HG02943 (cell line): Measurements from ENCODE around the gene SUSD1.

Source experiments
- ATAC-seq: cut with Tn5 transposase; IDR thresholded peaks from one replicate; pipeline ENCODE4 v1.9.1; 2021; ENCODE audit warnings: mild to moderate bottlenecking, low read depth, moderate library complexity; ENCODE audit not compliant: unreplicated experiment

SUSD1 gene

GRCh38 chr9:112048924-112049691 lies 126.0 kb downstream of the SUSD1 start:
- ATAC-seq = no peak

GRCh38 chr9:112047538-112048066 lies 127.5 kb downstream of the SUSD1 start:
- no peak for ATAC-seq

GRCh38 chr9:112046181-112046580 lies 128.9 kb downstream of the SUSD1 start:
- ATAC-seq = no peak

GRCh38 chr9:112044881-112045280 lies 130.2 kb downstream of the SUSD1 start:
- ATAC-seq = no peak

- no peak for ATAC-seq
Measured at GRCh38 chr9:112044186-112044585, 130.9 kb downstream of the SUSD1 start.

GRCh38 chr9:112043423-112043822 lies 131.7 kb downstream of the SUSD1 start:
- ATAC-seq = no peak

GRCh38 chr9:112042769-112043168 lies 132.3 kb downstream of the SUSD1 start:
- no peak for ATAC-seq

- ATAC-seq = no peak
Measured at GRCh38 chr9:112042244-112042638, 132.9 kb downstream of the SUSD1 start.

- ATAC-seq = no peak
Measured at GRCh38 chr9:112041536-112042243, 133.4 kb downstream of the SUSD1 start.

- no peak for ATAC-seq
Measured at GRCh38 chr9:112041199-112041535, 133.9 kb downstream of the SUSD1 start.

- ATAC-seq = no peak
Measured at GRCh38 chr9:112038017-112038408, 137.1 kb downstream of the SUSD1 start.

- peak; percentile 57 for ATAC-seq
Measured at GRCh38 chr9:112037281-112038016, 137.6 kb downstream of the SUSD1 start.

- ATAC-seq = no peak
Measured at GRCh38 chr9:112035166-112035826, 139.8 kb downstream of the SUSD1 start.

GRCh38 chr9:112034216-112034611 lies 140.9 kb downstream of the SUSD1 start:
- ATAC-seq = no peak

GRCh38 chr9:112033237-112034215 lies 141.6 kb downstream of the SUSD1 start:
- ATAC-seq = no peak

- ATAC-seq = no peak
Measured at GRCh38 chr9:112032743-112033142, 142.4 kb downstream of the SUSD1 start.

- ATAC-seq = peak; percentile 46
Measured at GRCh38 chr9:112032009-112032408, 143.1 kb downstream of the SUSD1 start.

GRCh38 chr9:112031400-112031799 lies 143.7 kb downstream of the SUSD1 start:
- no peak for ATAC-seq

- ATAC-seq = no peak
Measured at GRCh38 chr9:112029921-112030444, 145.1 kb downstream of the SUSD1 start.
